Thyroid gland (tissue), 4 donors: ENCODE data around the gene WFDC12.
A peak's percentile ranks its signal among the peaks of the same experiment; 100 is the strongest.

ENCODE experiments used
- POLR2A ChIP-seq, 2 donors: fragments of 450-650 bp; IDR thresholded peaks; one replicate each; pipeline ENCODE4 v1.6.1; 2017; ENCODE audit warnings: antibody characterized with exemption in 2 of 2, mild to moderate bottlenecking in 2 of 2, moderate library complexity in 1 of 2
- TF ChIP-seq, protein P1 (sequence below), 6 experiments: fragments of 200-600 bp in 3 of 6; fragments of 450-650 bp in 3 of 6; sonication (generic) in 3 of 6; IDR thresholded peaks; one replicate each; pipeline ENCODE4 v1.5.1; 2016 to 2019; ENCODE audit warnings: antibody characterized with exemption in 6 of 6, mild to moderate bottlenecking in 2 of 6, inconsistent platforms in 1 of 6, moderate library complexity in 1 of 6

DNA sequence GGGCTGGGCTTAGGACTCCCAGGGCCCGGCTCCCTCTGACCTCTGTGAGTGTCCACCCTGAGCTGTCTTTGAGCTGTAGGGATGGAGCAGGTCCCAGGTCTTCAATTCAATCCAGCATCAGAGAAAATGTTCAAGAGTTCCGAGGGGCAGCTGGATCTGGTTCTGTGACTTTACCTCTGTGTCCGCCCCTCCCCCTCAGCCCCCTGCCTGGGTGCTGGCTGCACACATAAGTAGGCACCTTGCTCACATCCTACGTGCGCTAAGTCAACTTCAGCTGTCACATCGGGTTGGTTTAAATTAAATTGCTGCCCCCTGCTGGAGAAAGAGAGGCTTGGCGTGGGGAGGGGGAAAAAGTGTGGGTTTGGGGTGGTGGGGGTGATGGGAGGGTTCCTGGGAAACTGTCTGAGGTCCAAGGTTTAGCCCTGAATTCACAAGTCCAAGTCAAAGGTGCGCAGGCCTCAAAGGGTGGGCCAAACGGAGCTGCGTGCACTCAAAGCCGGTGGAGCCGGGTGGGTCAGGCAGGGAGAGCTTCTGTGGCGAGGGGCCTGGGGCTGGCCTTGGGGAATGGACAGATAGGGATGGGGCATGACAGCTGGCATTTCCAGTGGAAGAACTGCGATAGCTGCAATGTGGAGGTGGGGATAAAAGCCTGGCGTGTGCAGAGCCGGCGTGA lies 12.3 kb downstream of the WFDC12 start:
- TF ChIP-seq POLR2A (IDR thresholded peaks at IDR 0.05), result no peak
- TF ChIP-seq, protein P1, sequence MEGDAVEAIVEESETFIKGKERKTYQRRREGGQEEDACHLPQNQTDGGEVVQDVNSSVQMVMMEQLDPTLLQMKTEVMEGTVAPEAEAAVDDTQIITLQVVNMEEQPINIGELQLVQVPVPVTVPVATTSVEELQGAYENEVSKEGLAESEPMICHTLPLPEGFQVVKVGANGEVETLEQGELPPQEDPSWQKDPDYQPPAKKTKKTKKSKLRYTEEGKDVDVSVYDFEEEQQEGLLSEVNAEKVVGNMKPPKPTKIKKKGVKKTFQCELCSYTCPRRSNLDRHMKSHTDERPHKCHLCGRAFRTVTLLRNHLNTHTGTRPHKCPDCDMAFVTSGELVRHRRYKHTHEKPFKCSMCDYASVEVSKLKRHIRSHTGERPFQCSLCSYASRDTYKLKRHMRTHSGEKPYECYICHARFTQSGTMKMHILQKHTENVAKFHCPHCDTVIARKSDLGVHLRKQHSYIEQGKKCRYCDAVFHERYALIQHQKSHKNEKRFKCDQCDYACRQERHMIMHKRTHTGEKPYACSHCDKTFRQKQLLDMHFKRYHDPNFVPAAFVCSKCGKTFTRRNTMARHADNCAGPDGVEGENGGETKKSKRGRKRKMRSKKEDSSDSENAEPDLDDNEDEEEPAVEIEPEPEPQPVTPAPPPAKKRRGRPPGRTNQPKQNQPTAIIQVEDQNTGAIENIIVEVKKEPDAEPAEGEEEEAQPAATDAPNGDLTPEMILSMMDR (IDR thresholded peaks at IDR 0.05), result peak in 4 of 6 experiments; percentile 9 to 44 (median 22)
